HCT116 (cell line): Measurements from ENCODE around the gene TIAM2. TPM values are rescaled to one million over a fixed set of nuclear protein-coding genes. Genes with fewer than 3 reads are reported as not detected.

ENCODE experiments used
- ATAC-seq: fragments of 200-7000 bp; cut with Tn5 transposase; 2 replicates; pipeline ENCODE4 v1.9.1; 2020; ENCODE audit warnings: mild to moderate bottlenecking, moderate library complexity
- BruUV-seq: library from RNA; stranded (reverse); fragments of 400-500 nt; replicated peaks from 2 replicates; lab custom pipeline; 2021; lab: Mats Ljungman, UMichigan
- CTCF ChIA-PET: fragments of 300-600 bp; sonication (Branson Sonifier 250); formaldehyde crosslinking; loops from one replicate; lab custom pipeline; 2021; ENCODE audit warnings: antibody characterized with exemption; lab: Charles Lee
- POLR2A ChIA-PET: fragments of 300-600, 350-600 bp; sonication (Branson Sonifier 250); formaldehyde crosslinking; loops from one replicate; lab custom pipeline; 2021; ENCODE audit warnings: antibody characterized with exemption; lab: Charles Lee
- RAD21 ChIA-PET, 2 experiments: fragments of 300-600 bp; sonication (Branson Sonifier 250); formaldehyde crosslinking; loops; one replicate each; lab custom pipeline; 2023; ENCODE audit warnings: low total read pairs in 2 of 2; ENCODE audit not compliant: uncharacterized antibody in 2 of 2, unreplicated experiment in 2 of 2, low non-redundant PET in 1 of 2; lab: Charles Lee
- DNase-seq: peaks from one replicate; pipeline ENCODE4 v3.0.0-alpha.2; 2010; ENCODE audit warnings: low read depth, low spot score
- H2AFZ ChIP-seq: fragments of 200-600 bp; shearing (Covaris generic), sonication (generic); 2 replicates; pipeline ENCODE4 v1.6.1; 2017; ENCODE audit warnings: low read depth, mixed run types, mixed read lengths, antibody characterized with exemption, low read length; ENCODE audit not compliant: poor library complexity, severe bottlenecking
- H3K27ac ChIP-seq: 2 replicates; pipeline ENCODE4 v1.5.1; 2012; ENCODE audit warnings: low read depth, low read length
- H3K27me3 ChIP-seq: fragments of 200-600 bp; sonication (generic); 2 replicates; pipeline ENCODE4 v1.6.1; 2016; ENCODE audit warnings: mixed run types, low read length, mixed read lengths; ENCODE audit not compliant: insufficient read depth
- H3K36me3 ChIP-seq, 2 experiments: fragments of 200-500 bp in 1 of 2; fragments of 200-600 bp in 1 of 2; sonication (Bioruptor generic) in 1 of 2; sonication (generic) in 1 of 2; 2 replicates each; pipeline versions ENCODE4 v1.5.1 to v1.6.1; 2014 to 2016; ENCODE audit warnings: low read length in 2 of 2, inconsistent platforms in 1 of 2, mixed read lengths in 1 of 2, mixed run types in 1 of 2; ENCODE audit not compliant: insufficient read depth in 2 of 2, control insufficient read depth in 1 of 2
- H3K4me1 ChIP-seq, 2 experiments: fragments of 200-600 bp in 1 of 2; sonication (generic) in 1 of 2; 2 replicates each; pipeline versions ENCODE4 v1.5.1 to v1.6.1; 2012 to 2017; ENCODE audit warnings: low read length in 2 of 2, inconsistent platforms in 1 of 2, mild to moderate bottlenecking in 1 of 2, mixed read lengths in 1 of 2, mixed run types in 1 of 2, moderate library complexity in 1 of 2; ENCODE audit not compliant: insufficient read depth in 2 of 2, control insufficient read depth in 1 of 2
- H3K4me2 ChIP-seq: fragments of 200-600 bp; sonication (generic); 2 replicates; pipeline ENCODE4 v1.6.1; 2017; ENCODE audit warnings: mixed run types, low read length, mixed read lengths
- H3K4me3 ChIP-seq, 2 experiments: fragments of 200-600 bp in 1 of 2; sonication (generic) in 1 of 2; replicated peaks in 1 of 2; 2 replicates each; pipeline ENCODE4 v1.5.1; 2011 to 2016; ENCODE audit warnings: low read length in 2 of 2, control low read depth in 1 of 2, low read depth in 1 of 2, mild to moderate bottlenecking in 1 of 2, mixed read lengths in 1 of 2, mixed run types in 1 of 2
- H3K79me2 ChIP-seq: fragments of 200-600 bp; sonication (generic); 2 replicates; pipeline ENCODE4 v1.6.1; 2017; ENCODE audit warnings: mild to moderate bottlenecking, mixed run types, low read length, moderate library complexity, mixed read lengths; ENCODE audit not compliant: insufficient read depth
- H3K9ac ChIP-seq: fragments of 200-600 bp; sonication (generic); 2 replicates; pipeline ENCODE4 v1.6.1; 2016; ENCODE audit warnings: low read length, mixed read lengths
- H3K9me2 ChIP-seq: fragments of 200-600 bp; sonication (generic), shearing (Covaris generic); 2 replicates; pipeline ENCODE4 v1.6.1; 2017; ENCODE audit warnings: mixed run types, mild to moderate bottlenecking, moderate library complexity; ENCODE audit not compliant: insufficient read depth
- H3K9me3 ChIP-seq, 2 experiments: fragments of 200-500 bp in 1 of 2; fragments of 200-600 bp in 1 of 2; sonication (Bioruptor generic) in 1 of 2; sonication (generic) in 1 of 2; 2 replicates each; pipeline ENCODE4 v1.6.1; 2014 to 2017; ENCODE audit warnings: low read length in 2 of 2, mixed read lengths in 2 of 2, inconsistent platforms in 1 of 2, low read depth in 1 of 2, mild to moderate bottlenecking in 1 of 2, mixed run types in 1 of 2, moderate library complexity in 1 of 2; ENCODE audit not compliant: control insufficient read depth in 1 of 2, insufficient read depth in 1 of 2
- H4K20me1 ChIP-seq: fragments of 200-600 bp; sonication (generic), shearing (Covaris generic); 2 replicates; pipeline ENCODE4 v1.6.1; 2017; ENCODE audit warnings: mixed run types, mild to moderate bottlenecking, moderate library complexity; ENCODE audit not compliant: insufficient read depth
- ATF3 ChIP-seq: IDR thresholded peaks from 2 replicates; pipeline ENCODE4 v1.6.1; 2012
- CBX3 ChIP-seq: IDR thresholded peaks from 2 replicates; pipeline ENCODE4 v1.6.1; 2012; ENCODE audit warnings: low read depth
- CTCF ChIP-seq, 3 experiments: fragments of 200-600 bp in 1 of 3; sonication (generic) in 1 of 3; IDR thresholded peaks in 2 of 3; conservative IDR thresholded peaks in 1 of 3; 2 replicates each; pipeline ENCODE4 v1.5.1; 2012 to 2017; ENCODE audit warnings: low read depth in 2 of 3, low read length in 2 of 3, antibody characterized with exemption in 1 of 3, borderline replicate concordance in 1 of 3, control low read depth in 1 of 3, mild to moderate bottlenecking in 1 of 3, mixed read lengths in 1 of 3, mixed run types in 1 of 3, moderate library complexity in 1 of 3; ENCODE audit not compliant: insufficient read depth in 1 of 3
- EGR1 ChIP-seq: IDR thresholded peaks from 2 replicates; pipeline ENCODE4 v1.6.1; 2012; ENCODE audit warnings: low read depth
- ELF1 ChIP-seq: IDR thresholded peaks from 2 replicates; pipeline ENCODE4 v1.6.1; 2012; ENCODE audit warnings: low read depth, borderline replicate concordance
- EZH2 ChIP-seq: fragments of 200-600 bp; sonication (generic); IDR thresholded peaks from 2 replicates; pipeline ENCODE4 v1.6.1; 2017; ENCODE audit warnings: antibody characterized with exemption, mixed run types
- EZH2phosphoT487 ChIP-seq: fragments of 200-600 bp; IDR thresholded peaks from 2 replicates; pipeline ENCODE4 v1.6.1; 2018; ENCODE audit warnings: antibody characterized with exemption, borderline replicate concordance
- JUND ChIP-seq: IDR thresholded peaks from 2 replicates; pipeline ENCODE4 v1.6.1; 2012
- POLR2A ChIP-seq: IDR thresholded peaks from 2 replicates; pipeline ENCODE4 v1.7.0; 2011; ENCODE audit warnings: borderline replicate concordance; ENCODE audit not compliant: insufficient read depth, insufficient read length; ENCODE audit errors: extremely low read depth
- RAD21 ChIP-seq: IDR thresholded peaks from 2 replicates; pipeline ENCODE4 v1.6.1; 2012; ENCODE audit warnings: low read depth, mild to moderate bottlenecking
- SIN3A ChIP-seq: IDR thresholded peaks from 2 replicates; pipeline ENCODE4 v1.6.1; 2012; ENCODE audit warnings: low read depth
- SP1 ChIP-seq: IDR thresholded peaks from 2 replicates; pipeline ENCODE4 v1.6.1; 2012; ENCODE audit warnings: low read depth
- SRF ChIP-seq: IDR thresholded peaks from 2 replicates; pipeline ENCODE4 v1.6.1; 2012; ENCODE audit warnings: low read depth
- TCF7L2 ChIP-seq: IDR thresholded peaks from 2 replicates; pipeline ENCODE4 v1.7.0; 2011; ENCODE audit warnings: borderline replicate concordance, inconsistent platforms; ENCODE audit not compliant: insufficient read depth, insufficient read length; ENCODE audit errors: extremely low read depth
- YY1 ChIP-seq: IDR thresholded peaks from 2 replicates; pipeline ENCODE4 v1.6.1; 2011; ENCODE audit warnings: low read length, low read depth, moderate library complexity, mild to moderate bottlenecking; ENCODE audit not compliant: insufficient replicate concordance; ENCODE audit errors: extremely low read depth
- ZBTB33 ChIP-seq: IDR thresholded peaks from 2 replicates; pipeline ENCODE4 v1.6.1; 2011; ENCODE audit warnings: mild to moderate bottlenecking, low read length, moderate library complexity; ENCODE audit not compliant: insufficient replicate concordance; ENCODE audit errors: extremely low read depth
- ZFX ChIP-seq: fragments of 450-650 bp; IDR thresholded peaks from 2 replicates; pipeline ENCODE4 v1.6.1; 2017
- ZNF274 ChIP-seq: fragments of 200-500 bp; sonication (Bioruptor generic); IDR thresholded peaks from 2 replicates; pipeline ENCODE4 v1.6.1; 2014; ENCODE audit warnings: mild to moderate bottlenecking, low read depth, low read length, inconsistent platforms
- intact Hi-C: fragments of 100-400 bp; cut with micrococcal nuclease; formaldehyde crosslinking; loops from 2 replicates; pipeline ENCODE4 v1.10.0; 2022
- total RNA-seq: library from RNA; stranded (reverse); gene quantifications from one replicate; pipeline ENCODE4 v1.2.1, GENCODE V29; 2021; ENCODE audit not compliant: unreplicated experiment

The TIAM2 gene
- total RNA-seq, 1 experiment from 2014 or later: 9.4 TPM

DNA sequence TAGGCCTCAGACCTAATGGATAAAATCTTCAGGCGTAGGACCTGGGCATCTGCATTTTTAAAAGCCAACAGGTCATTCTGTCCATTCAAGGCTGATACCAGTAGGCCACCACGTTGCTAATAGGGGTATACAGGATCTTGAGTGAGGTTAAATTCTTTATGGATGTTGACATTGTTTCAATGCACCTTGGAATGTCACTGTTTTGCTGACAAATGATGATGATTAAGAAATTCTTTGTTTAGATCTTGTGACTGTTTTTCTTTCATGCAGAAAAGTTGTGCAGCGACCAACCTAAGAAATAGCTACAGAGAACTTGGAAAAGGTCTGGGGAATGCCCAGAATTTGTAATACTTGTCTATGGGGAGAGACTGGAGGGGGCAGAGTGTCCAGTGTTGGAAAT lies 167.6 kb downstream of the TIAM2 start:
- BruUV-seq: no TSS peak
- Histone ChIP-seq H3K4me1 (peaks cover 10 to 18% of the 10 kb centered on the region in 2 experiments), H3K4me2 (no peak overlapping the region), H3K9me2 (no peaks in the 10 kb centered on the region), H3K9ac (no peak overlapping the region), H3K36me3 (no peaks in the 10 kb centered on the region), H4K20me1 (no peaks in the 10 kb centered on the region), H3K79me2 (no peaks in the 10 kb centered on the region), H3K9me3 (no peaks in the 10 kb centered on the region), H2AFZ (no peak overlapping the region), H3K27me3 (no peaks in the 10 kb centered on the region), H3K4me3 (no peak overlapping the region), H3K27ac (no peak overlapping the region)
- ChIA-PET RAD21 (no interaction called here), CTCF (no interaction called here)
- TF ChIP-seq SIN3A (no peak), CTCF (IDR thresholded peaks at IDR 0.05 in 2 of 3, conservative IDR thresholded peaks at IDR 0.05 in 1 of 3; ENCODE audit: borderline replicate concordance in 1 of 3, insufficient read depth in 1 of 3, low read depth in 2 of 3, low read length in 2 of 3) (no peak), EZH2phosphoT487 (no peak), EZH2 (no peak), YY1 (no peak)
- TF ChIP-seq, all 23 proteins: peak for 0
- no peak for DNase-seq
- ATAC-seq: no peak
- intact Hi-C loops: no loop called here
- POLR2A ChIA-PET: no interaction called here

GRCh38 chr6:155163601-155164000 lies 168.5 kb downstream of the TIAM2 start:
- Histone ChIP-seq H3K9me2 (no peaks in the 10 kb centered on the region), H3K9me3 (no peaks in the 10 kb centered on the region), H3K79me2 (no peaks in the 10 kb centered on the region), H3K4me2 (no peak overlapping the region), H3K27ac (no peak overlapping the region), H3K27me3 (no peaks in the 10 kb centered on the region), H3K9ac (no peak overlapping the region), H4K20me1 (no peaks in the 10 kb centered on the region), H3K36me3 (no peaks in the 10 kb centered on the region), H3K4me3 (no peak overlapping the region), H3K4me1 (peaks cover 1 to 9% of the 10 kb centered on the region in 2 experiments), H2AFZ (no peak overlapping the region)
- CTCF ChIA-PET: no interaction called here
- DNase-seq (no peak), ATAC-seq (no peak)
- intact Hi-C loops: no loop called here
- no TSS peak for BruUV-seq
- RAD21 ChIA-PET: interaction anchor here (0.7 to 1.4 kb wide), 2 partner anchors 10 to 204 kb away, joined by 4 to 6 read pairs; no protein-coding TSS in a partner anchor
- POLR2A ChIA-PET: no interaction called here
- TF ChIP-seq ZFX: no peak
- no peak for TF ChIP-seq TCF7L2
- TF ChIP-seq POLR2A: no peak
- no peak for TF ChIP-seq EZH2
- no peak for TF ChIP-seq RAD21
- no peak for TF ChIP-seq SRF
- TF ChIP-seq ZNF274: no peak
- no peak for TF ChIP-seq EGR1
- no peak for TF ChIP-seq SP1
- TF ChIP-seq YY1: no peak
- TF ChIP-seq EZH2phosphoT487: no peak
- TF ChIP-seq JUND: no peak
- no peak for TF ChIP-seq ATF3
- TF ChIP-seq ELF1: no peak
- no peak for TF ChIP-seq CBX3
- TF ChIP-seq ZBTB33: no peak
